GM21367 (cell line): Measurements from ENCODE around the gene ACOT7.

ENCODE experiments used
- ATAC-seq: cut with Tn5 transposase; IDR thresholded peaks from one replicate; pipeline ENCODE4 v1.9.1; 2021; ENCODE audit not compliant: unreplicated experiment

ACOT7 gene

DNA sequence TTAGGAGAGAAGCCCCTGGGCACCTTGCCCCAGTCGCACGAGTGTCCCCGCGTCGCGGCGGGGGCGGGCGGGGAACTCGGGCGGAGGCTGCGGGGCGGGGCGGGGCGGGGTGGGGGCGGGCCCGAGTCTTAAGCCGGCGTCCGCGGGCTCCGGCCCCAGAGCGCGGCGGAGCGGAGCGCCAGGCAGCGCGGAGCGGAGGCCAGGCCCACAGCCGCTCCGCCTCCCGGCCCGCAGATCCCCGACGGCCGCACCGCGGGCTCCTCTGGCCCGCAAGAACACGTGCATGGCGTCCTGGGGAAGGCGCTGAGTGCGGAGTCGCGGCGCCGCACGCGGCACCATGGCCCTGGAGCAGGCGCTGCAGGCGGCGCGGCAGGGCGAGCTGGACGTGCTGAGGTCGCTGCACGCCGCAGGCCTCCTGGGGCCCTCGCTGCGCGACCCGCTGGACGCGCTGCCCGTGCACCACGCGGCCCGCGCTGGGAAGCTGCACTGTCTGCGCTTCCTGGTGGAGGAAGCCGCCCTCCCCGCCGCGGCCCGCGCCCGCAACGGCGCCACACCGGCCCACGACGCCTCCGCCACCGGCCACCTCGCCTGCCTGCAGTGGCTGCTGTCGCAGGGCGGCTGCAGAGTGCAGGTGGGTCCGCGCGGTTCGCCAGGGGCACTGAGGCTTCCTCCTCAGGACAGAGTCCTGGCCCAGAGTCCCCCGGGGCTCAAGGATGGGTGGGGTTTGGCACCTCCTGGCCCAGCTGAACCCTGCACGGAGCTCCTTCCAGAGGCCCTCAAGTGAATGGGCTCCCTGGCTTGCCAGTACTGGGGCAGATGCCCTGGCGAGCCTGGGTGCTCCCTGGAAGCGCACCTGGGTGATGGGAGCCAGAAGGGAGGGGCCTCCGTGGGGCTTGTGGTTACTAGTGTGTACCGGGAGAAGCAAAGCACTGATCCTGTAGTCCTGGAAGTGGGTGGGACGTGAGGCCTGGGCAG, 31.3 kb upstream of the ACOT7 start, which contains the start of gene ESPN:
Gene ESPN, plus strand, starts transcription at position 158 of the 975 bp plus-strand sequence. Its CDS starts 180 bp downstream, at position 338.
- no peak for ATAC-seq

DNA sequence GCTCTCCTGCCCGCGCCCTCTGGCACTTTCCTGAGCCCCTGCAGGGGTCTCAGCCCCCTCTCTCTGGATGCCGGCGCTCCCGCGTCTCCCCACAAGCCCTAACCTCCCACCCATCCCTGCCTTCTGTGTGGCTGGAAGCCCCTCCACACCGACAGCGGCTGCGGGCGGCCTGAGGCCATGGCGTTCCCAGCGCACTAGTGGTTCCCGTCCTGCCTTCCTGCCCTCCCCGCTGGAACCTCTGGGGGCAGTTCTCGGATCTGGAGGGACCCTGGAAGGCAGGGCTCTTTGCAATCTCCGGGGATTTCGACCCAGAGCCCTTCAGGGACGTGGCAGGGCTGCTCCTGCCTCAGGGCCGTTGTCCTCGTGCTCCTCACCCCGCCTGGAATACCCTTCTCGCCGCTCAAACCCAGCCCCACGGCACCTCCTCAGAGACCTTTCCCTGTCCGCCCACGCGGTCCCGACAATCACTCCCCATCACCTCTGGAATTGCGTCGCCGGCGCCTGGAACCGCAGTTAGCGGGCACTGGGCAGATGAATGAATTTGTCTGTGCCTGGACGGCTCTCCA, 30.5 kb upstream of the ACOT7 start:
- no peak for ATAC-seq

DNA sequence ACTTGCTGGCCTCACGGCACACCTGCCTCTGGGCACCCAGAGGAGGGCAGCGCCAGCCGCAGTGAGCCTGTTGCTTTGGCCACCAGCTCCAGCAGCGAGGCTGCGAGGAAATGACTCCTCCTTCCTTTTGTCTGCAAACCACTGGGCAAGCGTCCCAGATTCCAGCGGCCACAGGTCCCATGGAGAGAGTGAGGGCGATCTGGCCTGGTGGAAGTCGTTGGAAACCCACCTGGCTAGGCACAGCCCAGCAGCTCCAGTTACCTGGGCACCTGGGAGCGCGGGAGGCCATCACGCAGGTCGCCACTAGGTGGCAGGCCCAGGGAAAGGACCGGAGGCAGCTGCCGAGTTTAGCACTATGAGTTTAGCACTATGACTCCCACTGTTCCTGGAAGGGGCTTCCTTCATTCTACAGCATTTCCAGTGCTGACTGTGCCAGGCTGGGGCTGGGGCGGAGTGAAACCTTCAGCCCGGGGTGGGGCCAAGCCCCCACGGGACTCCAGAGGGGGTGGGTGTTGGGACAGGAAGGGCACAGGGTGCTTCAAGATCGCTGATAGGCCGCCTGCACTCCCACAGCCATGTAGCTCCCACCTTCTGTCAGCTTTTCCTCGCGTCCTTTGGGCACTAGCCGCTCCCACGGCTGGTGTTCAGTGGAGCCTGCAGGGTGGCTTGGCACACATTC, 29.9 kb upstream of the ACOT7 start:
- ATAC-seq: no peak

DNA sequence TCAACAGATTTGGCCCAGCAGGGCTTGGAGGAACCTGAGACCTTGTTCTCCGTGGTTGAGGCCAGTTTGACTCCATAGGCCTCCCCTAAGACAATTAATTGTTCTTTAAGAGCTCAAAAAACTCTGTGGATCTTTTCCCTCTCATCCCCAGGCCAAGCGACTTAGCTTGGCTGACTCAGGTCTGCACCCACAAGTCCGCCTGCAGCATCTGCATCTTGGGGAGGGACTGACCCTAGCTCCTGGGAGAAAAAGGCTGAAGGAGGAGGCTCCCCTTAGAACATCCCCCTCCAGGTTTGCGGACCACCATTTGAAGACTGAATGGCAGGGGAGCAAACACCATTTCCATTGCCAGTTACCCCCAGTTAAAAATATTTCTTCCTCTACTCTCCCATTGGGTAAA, 27.7 kb upstream of the ACOT7 start:
- ATAC-seq: no peak

DNA sequence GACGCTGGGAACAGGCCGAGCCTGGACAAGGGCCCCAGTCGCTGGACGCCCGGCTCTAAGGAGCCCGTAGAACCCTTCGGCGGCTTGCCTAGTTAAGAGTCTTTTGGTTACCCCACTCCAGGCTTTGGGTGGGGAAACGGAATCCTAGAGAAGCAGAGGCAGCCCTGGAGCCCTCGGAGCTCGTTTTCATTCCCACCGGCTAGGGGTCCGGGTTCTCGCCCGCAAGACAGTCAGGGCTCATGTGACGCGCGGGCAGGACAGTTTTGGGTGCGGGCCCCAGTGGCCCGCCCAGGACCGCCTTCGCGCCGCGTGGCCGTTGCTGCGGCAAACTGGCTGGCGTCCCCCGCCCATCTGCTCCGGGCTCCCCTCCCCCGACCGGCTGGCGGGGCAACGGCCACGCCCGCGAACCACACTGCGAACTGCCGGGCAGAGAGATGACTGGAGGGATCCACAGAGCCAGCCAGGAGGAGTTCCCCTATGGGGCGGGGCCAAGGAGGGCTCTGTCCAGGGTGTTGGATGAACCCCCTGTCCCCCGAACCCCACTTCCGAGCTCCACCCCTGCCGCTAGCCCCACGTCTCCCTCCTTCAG, 27.0 kb upstream of the ACOT7 start:
- ATAC-seq: no peak

DNA sequence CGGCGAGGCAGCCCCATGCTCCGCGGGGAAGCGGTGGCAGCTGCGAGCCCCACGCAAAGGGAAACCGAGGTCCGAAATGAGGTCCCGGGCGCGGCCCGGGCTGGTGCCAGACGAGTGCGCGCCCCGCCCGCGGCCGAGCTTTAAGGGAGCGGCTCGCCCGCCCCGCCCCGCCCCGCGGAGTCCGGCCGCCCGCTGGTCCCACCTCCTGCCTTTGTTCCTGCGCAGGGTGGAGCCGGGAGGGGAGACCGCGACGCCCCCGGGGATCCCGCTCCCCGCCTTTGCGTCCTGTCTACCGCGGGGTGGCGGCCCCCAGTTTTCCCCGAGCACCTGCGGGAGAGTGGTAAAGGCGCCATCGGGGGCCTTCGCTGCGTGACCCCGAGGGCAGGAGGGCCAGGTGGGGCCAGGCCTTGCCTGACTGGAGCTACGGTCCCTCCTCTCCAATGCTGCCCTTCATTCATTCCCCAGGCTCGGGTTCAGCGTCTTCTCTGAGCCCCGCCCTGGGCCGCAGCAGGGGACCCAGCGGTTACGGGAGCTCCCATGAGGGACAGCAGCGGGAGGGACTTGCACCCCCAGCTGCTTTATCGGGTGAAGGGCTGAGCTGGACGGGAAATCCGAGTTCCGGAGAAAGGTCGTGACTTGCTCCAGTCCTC, 26.4 kb upstream of the ACOT7 start, which contains the start of gene HES2:
Gene HES2, minus strand, starts transcription at position 116 of the 650 bp plus-strand sequence. Its CDS starts 99 bp downstream, at position 17.
- ATAC-seq: no peak

DNA sequence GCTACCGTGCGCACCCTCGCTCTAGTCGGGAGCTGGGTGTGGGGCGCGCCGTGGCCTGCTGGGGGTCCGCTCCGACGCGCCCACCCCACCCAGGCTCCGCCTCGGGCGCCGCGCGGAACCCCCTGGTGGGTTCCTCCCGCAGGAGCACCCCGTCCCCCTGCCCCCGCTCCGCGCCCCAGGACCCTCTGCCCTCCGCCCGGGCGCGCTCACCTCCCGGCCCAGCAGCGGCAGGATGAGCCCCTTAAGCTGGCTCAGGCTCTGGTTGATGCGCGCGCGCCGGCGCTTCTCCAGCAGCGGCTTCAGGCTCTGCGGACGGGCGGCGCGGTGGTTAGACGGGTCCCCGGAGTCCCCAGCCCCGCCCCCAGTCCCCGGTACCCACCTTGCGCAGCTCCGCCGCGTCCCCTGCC, 25.8 kb upstream of the ACOT7 start:
- no peak for ATAC-seq

DNA sequence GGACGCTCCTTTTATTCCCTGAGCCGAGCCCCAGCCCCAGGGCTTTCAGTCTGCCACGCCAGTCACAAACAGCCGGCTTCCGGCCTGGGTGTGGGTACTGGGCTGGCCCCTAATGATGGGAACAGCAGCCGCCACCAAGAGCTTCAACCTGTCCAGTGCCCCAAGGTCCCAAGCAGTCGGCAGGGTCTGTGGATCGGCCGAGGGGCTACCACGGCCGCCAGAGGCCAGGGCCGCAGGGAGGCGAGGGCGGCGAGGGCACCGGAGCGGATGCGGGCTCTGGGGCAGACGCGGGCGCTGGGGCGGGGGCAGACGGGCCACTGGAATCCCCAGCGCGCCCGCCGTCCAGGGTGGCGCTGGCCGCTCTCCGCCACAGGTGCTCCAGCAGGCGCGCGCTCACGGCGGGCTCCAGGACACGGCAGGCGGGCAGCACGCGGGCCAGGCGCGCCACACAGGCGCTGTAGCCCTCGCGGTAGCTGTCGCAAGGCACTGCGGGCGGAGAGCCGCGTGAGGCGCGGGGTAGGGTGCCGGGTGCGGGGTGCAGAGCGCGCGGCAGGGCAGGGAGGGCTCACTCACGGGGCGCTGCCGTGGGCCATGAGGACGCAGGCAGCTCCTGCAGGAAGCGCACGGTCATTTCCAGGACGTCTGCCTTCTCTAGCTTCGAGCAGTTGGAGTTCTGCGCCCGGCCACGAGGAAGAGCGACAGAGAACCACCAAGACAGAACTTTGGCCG, 25.3 kb upstream of the ACOT7 start:
- ATAC-seq: no peak

DNA sequence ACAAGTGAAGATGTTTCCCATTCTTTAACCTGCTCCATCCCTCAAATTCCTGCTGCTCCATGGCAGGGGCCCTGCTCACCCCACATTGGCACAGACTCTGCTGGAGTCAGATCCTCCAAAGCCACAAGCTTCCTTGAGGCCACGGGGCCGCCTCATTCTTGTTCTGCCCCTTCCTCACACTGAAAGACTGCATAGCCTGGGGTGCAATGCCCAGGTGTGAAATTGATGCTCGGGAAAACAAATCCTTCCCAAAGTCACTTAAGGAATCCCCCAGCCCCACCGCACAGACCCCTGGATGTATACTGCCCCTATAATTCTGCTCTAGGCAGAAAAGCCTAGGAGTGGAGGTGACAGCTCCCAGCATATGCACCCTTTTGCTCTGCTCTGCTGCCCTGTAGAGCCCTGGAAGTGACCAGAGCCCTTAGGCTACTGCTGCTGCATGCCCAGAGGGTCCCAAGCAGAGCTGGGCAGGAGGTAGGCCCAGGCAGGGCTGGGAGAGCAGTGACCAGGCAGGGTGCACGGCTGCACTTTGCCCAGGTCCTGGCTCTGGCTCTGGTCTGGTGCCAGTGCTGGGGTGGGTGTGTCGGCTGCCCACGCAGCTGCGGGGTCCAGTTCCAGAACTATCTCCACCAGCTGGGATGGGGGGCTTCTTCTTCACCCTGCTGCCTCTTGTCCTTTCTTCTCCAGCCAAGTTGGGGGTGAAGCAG, 24.5 kb upstream of the ACOT7 start:
- no peak for ATAC-seq

DNA sequence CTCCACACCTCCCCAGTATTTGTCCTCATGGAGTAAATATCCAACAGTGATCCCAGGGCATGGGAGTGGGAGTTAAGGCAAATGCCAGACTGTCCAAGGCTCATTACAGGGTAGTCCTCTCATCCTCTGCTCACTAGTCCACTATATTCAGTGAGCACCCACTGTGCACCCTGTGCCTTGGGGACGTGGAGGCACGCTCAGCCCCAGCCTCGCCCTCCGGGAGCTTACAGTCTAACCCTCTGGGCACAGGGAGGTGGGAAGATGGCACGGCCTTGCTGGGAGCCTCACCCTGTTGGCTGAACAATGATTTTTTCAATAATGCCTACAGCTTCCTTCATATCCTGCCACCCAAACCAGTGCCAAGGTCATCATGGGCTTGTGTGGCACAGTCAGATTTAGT, 23.3 kb upstream of the ACOT7 start:
- ATAC-seq: no peak

DNA sequence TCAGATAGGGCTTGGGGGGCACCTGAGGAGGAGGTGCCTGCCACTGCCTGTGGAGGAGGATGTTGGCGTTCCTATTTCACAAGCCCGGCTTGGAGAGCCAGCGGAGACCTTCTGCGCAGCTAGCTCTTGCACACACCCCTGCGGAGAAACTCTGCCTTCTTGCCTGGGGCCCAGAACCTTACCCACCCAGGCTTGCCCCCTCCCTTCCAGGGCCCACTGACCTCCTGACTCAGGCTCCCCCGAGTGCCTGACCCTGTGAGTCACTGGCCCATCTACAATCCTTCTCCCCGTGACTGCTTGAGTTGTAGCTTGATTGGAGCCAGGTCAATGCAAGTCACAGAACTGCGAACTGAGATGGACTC, 22.7 kb upstream of the ACOT7 start:
- no peak for ATAC-seq

DNA sequence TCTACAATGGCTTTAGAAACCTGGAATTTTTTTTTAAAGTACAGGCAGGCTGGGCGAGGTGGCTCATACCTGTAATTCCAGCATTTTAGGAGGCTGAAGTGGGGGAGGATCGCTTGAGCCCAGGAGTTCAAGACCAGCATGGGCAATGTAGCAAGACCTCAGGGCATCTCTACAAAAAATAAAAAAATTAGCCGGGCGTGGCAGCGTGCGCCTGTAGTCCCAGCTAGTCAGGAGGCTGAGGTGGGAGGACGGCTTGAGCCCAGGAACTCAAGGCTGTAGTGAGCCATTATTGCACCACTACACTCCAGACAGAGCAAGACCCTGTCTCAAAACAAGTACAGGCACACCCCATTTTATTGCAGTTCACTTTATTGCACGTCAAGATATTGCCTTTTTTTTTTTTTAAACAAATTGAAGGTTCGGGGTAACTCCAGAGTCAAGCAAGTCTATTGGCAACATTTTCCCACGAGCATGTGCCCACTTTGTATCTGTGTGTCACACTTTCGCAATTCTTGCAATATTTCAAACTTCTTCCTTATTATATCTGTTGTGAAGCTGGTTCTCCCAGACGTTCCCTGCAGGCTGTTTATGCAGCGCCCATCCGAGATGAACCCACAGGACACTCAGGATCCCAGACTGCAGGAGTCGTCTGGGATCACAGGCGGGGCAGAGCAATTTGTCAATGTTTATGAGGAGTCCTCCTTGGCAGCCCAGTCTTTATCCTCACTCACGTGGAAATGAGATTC, 21.5 kb upstream of the ACOT7 start:
- no peak for ATAC-seq

DNA sequence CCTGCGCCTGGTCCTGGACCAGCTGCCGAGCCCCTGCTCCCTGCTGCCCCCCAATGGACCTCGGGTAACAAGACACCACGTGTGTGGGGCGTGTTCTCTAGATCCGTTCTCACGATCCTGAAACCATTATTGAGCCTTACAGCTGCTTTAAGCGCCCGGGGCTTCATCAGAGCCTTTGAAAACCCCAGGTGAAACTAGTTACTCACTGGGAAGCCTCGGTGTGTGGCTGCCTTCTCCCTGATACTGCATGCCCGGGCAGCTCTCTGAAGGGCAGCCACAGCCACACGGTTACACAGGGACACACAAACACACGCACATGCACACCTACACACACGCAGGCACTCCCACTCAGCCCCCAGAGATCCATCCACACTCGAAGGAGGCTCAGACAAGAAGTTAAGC, 20.9 kb upstream of the ACOT7 start:
- no peak for ATAC-seq

DNA sequence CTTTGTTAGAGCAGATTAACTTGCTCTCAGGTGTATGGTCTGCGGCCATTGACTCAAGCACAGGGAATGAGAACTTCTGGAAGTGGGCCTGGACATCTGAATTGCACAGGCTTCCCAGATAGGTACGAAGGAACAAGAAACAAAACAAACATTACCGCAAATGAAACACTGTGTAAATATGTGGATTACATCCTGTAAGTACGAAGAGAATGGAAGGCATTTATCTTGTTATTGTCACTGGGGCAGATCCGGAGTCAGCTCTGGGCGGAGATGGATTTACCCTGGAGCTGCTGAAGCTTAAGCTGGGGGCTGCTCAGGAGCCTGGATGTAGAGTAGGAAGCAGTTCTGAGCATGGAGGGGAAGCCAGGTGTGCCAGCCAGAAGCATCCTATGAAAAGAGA, 19.3 kb upstream of the ACOT7 start:
- no peak for ATAC-seq

DNA sequence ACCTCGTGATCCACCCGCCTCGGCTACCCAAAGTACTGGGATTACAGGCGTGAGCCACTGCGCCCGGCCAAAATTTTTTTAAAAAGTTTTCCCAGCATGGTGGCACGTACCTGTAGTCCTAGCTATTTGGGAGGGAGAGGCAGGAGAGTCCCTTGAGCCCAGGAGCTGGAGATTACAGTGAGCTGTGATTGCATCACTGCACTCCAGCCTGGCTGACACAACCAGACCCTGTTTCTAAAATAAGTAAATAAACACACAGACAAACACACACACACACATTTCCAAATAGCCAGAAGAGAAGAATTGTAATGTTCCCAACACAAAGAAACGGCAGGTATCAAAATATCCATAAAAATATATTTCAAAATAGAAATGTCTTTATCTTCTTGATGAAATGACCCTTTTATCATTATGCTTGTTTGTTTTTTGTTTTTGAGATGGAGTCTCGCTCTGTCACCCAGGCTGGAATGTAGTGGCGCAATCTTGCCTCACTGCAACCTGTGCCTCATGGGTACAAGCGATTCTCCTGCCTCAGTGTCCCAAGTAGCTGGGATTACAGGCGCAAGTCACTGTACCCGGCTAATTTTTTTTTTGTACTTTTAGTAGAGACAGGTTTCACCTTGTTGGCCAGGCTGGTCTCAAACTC, 16.8 kb upstream of the ACOT7 start:
- ATAC-seq: no peak

DNA sequence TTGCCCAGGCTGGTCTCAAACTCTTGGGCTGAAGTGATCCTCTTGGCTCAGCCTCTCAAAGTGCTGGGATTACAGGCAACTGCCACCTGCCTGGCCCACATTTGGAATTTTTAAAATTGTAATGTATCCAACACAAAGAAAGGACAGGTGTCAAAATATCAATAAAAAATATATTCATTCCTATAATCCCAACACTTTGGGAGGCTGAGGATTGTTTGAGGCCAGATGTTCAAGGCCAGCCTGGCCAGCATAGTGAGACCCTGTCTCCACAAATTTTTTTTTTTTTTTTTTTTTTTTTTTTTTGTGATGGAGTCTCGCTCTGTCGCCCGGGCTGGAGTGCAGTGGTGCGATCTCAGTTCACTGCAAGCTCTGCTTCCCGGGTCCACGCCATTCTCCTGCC, 16.2 kb upstream of the ACOT7 start:
- no peak for ATAC-seq

DNA sequence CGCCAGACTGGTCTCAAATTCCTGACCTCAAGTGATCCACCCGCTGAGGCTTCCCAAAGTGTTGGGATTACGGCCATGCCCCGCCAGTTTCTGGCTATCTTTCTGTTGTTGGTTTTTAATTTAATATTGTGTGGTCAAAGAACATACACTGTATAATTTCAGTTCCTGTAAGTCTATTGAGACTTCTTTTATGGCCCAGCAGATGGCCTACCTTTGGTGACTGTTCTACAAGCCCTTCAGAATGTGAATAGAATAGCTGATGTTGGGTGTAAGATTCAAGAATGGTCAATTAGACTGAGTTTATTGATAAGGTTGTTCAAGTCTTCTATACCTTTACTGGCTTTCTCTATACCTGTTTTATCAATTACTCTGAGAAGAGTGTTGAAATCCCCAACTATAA, 15.5 kb upstream of the ACOT7 start:
- no peak for ATAC-seq

DNA sequence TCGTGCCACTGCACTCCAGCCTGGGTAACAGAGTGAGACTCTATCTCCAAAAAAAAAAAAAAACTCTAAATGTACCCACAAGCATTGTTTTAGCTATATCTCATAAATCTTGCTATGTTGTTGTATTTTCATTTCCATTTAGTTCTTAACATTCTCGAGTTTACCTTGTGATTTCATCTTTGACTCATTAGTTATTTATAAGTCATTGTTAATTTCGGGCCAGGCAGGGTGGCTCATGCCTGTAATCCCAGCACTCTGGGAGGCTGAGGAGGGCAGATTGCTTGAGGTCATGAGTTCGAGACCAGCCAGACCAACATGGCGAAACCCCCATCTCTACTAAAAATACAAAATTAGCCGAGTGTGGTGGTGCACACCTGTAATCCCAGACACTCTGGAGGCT, 14.5 kb upstream of the ACOT7 start:
- no peak for ATAC-seq
